Colonic mucosa (tissue), 4 donors: Measurements from ENCODE around the gene PPM1F. TPM values are rescaled to one million over a fixed set of nuclear protein-coding genes. Genes with fewer than 3 reads are reported as not detected.

Experiments used
- DNase-seq: peaks from one replicate; pipeline ENCODE4 v3.0.0-alpha.2; 2020
- H3K27ac ChIP-seq: fragments of 200-600 bp; one replicate; pipeline ENCODE4 v1.8.0; 2021
- H3K27me3 ChIP-seq: fragments of 200-600 bp; one replicate; pipeline ENCODE4 v1.8.0; 2021
- H3K36me3 ChIP-seq: fragments of 200-600 bp; one replicate; pipeline ENCODE4 v1.8.0; 2021
- H3K4me1 ChIP-seq: fragments of 200-600 bp; one replicate; pipeline ENCODE4 v1.8.0; 2021; ENCODE audit warnings: mild to moderate bottlenecking
- H3K4me3 ChIP-seq: fragments of 200-600 bp; one replicate; pipeline ENCODE4 v1.8.0; 2021
- H3K9ac ChIP-seq, 2 donors: one replicate each; pipeline ENCODE4 v1.7.0; 2013; ENCODE audit warnings: control low read depth in 2 of 2, low read depth in 2 of 2, low read length in 2 of 2
- H3K9me3 ChIP-seq: fragments of 200-600 bp; one replicate; pipeline ENCODE4 v1.8.0; 2021
- CTCF ChIP-seq: fragments of 200-600 bp; IDR thresholded peaks from one replicate; pipeline ENCODE4 v1.8.0; 2022; ENCODE audit warnings: antibody characterized with exemption, mild to moderate bottlenecking
- intact Hi-C: fragments of 100-400 bp; cut with DNase I; formaldehyde crosslinking; loops from one replicate; pipeline ENCODE4 v1.14.1; 2022
- total RNA-seq, 2 donors: library from RNA; stranded (reverse); fragmentation: NEBNext Ultra II Directional in 1 of 2; extraction: Animal tissue kit (Norgen Biotek cat#: 25700) in 1 of 2; gene quantifications; one replicate each; pipeline ENCODE4 v1.2.1, GENCODE V29; 2021
- donor health status: healthy.
- donor health status: DM: no; HTN: no; CAD: no.
- donor health status: DM: no; HTN: no; CAD: no.

Gene PPM1F
- total RNA-seq, 2 donors from 2014 or later, result 9.5 to 15.3 TPM

GRCh38 chr22:21926728-21927127, 25.9 kb downstream of the PPM1F start:
- Histone ChIP-seq H3K27ac (no peak overlapping the region), H3K4me1 (no peaks in the 10 kb centered on the region), H3K27me3 (no peaks in the 10 kb centered on the region), H3K36me3 (no peaks in the 10 kb centered on the region), H3K9ac (no peak overlapping the region), H3K4me3 (no peak overlapping the region), H3K9me3 (no peaks in the 10 kb centered on the region)
- TF ChIP-seq CTCF, result no peak
- no peak for DNase-seq
- intact Hi-C loops, result no loop called here

DNA sequence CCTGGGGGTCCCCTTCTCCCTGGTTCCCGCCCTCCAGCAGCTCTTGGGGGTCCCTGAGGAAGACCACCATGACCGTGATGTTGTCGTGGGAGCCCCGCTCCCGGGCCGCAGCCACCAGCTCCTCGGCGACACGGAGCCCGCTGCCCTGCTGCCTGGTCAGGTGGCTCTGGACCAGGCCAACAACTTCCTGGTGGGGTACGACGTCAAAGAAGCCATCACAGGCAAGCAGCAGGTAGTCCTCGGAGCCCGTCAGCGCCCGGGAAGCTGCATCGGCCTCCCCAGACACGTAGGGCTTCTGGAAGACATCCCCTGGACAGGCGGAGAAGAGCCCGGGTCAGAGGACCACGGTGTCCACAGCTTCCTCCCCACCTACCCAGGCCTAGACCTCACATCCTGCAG, 29.5 kb downstream of the PPM1F start:
- no peak overlapping the region for H3K9ac ChIP-seq
- TF ChIP-seq CTCF, result no peak
- no peak overlapping the region for H3K27ac ChIP-seq
- H3K4me1 ChIP-seq, result no peaks in the 10 kb centered on the region
- no peaks in the 10 kb centered on the region for H3K27me3 ChIP-seq
- H3K36me3 ChIP-seq, result no peaks in the 10 kb centered on the region
- DNase-seq, result no peak
- no peaks in the 10 kb centered on the region for H3K9me3 ChIP-seq
- no peak overlapping the region for H3K4me3 ChIP-seq
- intact Hi-C loops, result no loop called here

- Histone ChIP-seq H3K9ac (no peak overlapping the region), H3K4me3 (no peak overlapping the region), H3K36me3 (no peaks in the 10 kb centered on the region), H3K27ac (no peak overlapping the region), H3K4me1 (no peaks in the 10 kb centered on the region), H3K9me3 (no peaks in the 10 kb centered on the region), H3K27me3 (no peaks in the 10 kb centered on the region)
- intact Hi-C loops, result no loop called here
- no peak for DNase-seq
- TF ChIP-seq CTCF, result no peak
These were observed 30.1 kb downstream of the PPM1F start for GRCh38 chr22:21922370-21923162.

- no peak for DNase-seq
- TF ChIP-seq CTCF, result no peak
- Histone ChIP-seq H3K36me3 (no peaks in the 10 kb centered on the region), H3K4me1 (no peaks in the 10 kb centered on the region), H3K27me3 (no peaks in the 10 kb centered on the region), H3K9ac (no peak overlapping the region), H3K9me3 (no peaks in the 10 kb centered on the region), H3K4me3 (no peak overlapping the region), H3K27ac (no peak overlapping the region)
- intact Hi-C loops, result no loop called here
These were observed 30.9 kb downstream of the PPM1F start for GRCh38 chr22:21921729-21922128.

- Histone ChIP-seq H3K27ac (no peak overlapping the region), H3K9ac (no peak overlapping the region), H3K27me3 (no peaks in the 10 kb centered on the region), H3K9me3 (no peaks in the 10 kb centered on the region), H3K36me3 (no peaks in the 10 kb centered on the region), H3K4me1 (no peaks in the 10 kb centered on the region), H3K4me3 (no peak overlapping the region)
- no peak for DNase-seq
- no peak for TF ChIP-seq CTCF
- intact Hi-C loops, result no loop called here
These were observed 31.4 kb downstream of the PPM1F start for GRCh38 chr22:21921184-21921721.
